Hematopoietic multipotent progenitor cell treated with erythropoietin and hydrocortisone succinate and interleukin-3 and kit ligand, for 17 days (in vitro differentiated cells): Measurements from ENCODE around the gene MS4A2.
"Not testable (repeated sequence)": the region's sequence is repeated elsewhere in the genome, so short reads cannot be mapped to it uniquely, and the experiment has no call there.

ENCODE experiments used
- DNase-seq: peaks from one replicate; pipeline ENCODE4 v3.0.0-alpha.2; 2015; ENCODE audit warnings: low spot score

Gene MS4A2

DNA sequence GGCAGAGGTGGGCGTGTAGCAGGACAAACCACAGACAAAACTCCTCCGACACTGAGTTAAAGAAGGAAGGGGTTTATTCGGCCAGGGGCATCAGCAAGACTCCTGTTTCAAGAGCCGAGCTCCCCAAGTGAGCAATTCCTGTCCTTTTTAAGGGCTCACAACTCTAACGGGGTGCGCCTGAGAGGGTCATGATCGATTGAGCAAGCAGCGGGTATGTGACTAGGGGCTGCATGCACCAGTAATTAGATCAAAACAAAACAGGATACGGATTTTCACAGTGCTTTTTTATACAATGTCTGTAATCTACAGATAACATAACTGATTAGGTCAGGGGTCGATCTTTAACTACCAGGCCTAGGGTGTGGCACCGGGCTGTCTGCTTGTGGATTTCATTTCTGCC is 12.9 kb downstream of the MS4A2 start:
- DNase-seq: not testable (repeated sequence)

DNA sequence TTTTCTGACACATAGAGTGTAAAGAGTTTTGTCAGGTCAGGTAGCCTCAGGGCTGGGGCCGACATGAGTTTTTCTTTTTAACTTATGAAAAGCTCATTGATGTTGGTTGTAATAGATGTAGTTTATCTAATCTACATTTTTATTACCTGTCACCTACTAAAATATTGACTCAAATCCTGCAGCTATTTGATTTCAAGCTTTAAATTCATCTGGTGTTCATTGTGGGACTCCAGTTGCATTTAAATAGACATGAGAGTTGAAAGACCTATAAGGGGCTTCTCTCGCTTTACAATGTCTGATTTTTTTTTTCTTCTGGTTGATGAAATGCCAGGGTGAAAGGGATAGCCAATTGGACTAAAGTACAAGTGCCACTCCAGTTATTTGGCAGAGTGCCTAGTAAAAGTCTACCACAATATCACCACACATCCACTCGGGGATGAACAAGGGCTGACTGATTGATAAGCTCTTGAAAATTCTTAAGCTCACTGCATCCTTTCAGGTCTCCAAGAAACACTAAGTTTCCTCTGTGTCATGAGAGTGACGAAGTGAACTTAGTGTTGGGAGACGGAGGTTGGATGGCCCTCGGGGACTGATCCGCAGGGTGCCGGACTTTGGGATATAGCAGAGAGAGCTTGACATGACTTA is 16.1 kb downstream of the MS4A2 start:
- not testable (repeated sequence) for DNase-seq

DNA sequence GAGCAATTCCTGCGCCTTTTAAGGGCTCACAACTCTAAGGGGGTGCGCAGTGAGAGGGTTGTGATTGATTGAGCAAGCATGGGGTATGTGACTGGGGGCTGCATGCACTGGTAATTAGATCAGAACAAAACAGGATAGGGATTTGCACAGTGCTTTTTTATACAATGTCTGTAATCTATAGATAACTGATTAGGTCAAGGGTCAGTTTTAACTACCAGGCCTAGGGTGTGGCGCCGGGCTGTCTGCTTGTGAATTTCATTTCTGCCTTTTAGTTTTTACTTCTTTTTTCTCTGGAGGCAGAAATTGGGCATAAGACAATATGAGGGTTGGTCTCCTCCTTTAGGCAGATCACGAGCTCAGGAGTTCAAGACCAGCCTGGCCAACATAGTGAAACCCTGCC is 20.2 kb downstream of the MS4A2 start:
- DNase-seq: not testable (repeated sequence)

DNA sequence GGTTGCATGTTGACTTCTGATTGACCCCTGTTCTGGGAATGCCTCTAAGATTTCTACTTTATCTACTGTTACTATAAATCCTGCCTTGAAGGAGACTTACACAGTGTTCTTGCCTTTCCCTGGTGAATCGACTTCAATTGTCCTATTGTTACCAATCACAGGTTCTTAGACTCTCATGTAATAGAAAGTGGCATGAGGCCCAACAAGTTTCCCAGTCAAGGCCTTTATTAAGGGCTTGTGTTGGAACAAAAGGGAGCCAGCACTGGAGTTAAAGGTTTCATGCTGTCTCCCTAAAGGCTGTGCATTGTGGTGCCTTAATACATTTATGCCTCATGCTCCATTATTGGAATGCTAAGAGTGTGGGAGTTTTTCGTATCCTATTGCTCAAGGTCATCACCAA is 23.3 kb downstream of the MS4A2 start:
- no peak for DNase-seq

DNA sequence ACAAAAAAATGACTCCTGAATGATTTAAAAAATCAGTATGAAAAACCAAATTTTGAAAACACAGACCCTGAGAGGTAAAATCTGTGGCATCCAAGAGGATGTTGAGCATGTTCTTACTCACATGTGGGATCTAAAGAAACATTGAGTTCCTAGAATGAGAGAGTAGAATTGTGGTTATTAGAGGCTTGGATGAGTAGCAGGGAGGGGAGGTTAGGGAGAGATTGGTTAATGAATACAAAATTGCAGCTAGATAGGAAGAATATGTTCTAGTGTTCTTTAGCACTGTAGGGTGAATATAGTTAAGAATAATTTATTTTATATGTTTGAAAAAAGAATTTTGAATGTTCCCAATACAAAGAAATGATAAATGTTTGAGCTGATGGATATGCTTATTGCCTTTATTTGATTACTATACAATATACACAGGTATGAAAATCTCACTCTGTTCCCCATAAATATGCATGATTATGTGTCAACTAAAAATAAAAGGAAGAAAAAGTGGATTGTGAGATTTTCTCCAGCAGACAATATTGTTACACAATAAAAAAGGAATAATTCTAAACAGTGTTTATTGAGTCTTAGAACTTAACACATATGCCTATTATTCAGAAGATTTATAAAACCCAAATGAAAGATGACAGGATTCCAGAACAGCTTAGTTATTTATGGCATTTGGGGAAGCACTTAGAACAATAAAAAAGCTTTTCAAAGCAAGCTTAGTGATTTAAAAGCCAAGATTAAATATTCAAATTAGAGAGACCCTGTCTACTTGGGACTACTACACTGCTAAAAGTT is 28.7 kb downstream of the MS4A2 start:
- no peak for DNase-seq

DNA sequence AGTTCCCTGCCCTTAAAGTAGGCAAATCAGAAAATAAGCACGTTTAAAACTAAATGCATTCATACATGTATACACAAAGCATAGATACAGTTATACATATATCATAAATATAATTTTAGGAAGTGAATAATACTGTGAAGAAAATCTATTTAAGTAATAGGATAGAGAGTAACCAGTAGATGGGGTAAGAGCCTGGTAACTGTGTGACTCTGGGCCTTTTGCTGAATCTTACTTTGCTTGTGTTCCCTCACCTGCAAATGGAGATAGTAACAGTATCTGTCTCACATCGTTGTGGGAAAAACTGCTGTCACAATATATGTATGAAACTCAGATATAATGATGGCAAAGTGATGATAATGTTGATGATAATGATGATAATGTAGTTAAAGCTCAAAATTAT is 29.9 kb downstream of the MS4A2 start:
- no peak for DNase-seq

DNA sequence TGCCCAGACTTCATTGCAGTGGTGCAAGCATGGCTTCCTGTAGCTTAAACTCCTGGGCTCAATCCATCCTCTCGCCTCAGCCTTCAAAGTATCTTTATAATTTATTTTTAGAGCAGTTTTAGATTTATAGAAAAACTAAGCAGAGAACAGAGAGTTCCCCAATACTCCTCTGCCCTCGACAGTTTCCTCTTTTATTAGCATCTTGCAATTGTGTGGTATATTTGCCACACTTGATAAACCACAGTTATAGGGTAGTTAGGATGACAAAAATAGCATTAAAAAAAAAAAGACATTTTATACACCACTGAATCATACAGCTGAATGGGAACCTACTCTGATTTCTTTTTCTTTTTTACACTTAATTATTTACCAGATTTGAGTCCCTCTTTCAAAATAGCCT is 31.2 kb downstream of the MS4A2 start:
- no peak for DNase-seq

DNA sequence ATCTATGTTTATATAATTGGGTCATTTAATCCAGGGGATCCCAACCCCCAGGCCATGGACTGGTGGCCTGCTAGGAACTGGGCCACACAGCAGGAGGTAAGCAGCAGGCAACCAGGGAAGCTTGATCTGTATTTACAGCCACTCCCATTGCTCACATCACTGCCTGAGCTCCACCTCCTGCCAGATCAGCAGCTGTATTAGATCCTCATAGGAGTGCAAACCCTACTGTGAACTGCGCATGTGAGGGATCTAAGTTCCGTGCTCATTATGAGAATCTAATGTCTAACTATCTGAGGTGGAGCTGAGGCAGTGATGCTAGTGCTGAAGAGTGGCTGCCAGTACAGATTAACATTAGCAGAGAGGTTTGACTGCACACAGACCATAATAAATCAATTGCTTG is 32.8 kb downstream of the MS4A2 start:
- no peak for DNase-seq

DNA sequence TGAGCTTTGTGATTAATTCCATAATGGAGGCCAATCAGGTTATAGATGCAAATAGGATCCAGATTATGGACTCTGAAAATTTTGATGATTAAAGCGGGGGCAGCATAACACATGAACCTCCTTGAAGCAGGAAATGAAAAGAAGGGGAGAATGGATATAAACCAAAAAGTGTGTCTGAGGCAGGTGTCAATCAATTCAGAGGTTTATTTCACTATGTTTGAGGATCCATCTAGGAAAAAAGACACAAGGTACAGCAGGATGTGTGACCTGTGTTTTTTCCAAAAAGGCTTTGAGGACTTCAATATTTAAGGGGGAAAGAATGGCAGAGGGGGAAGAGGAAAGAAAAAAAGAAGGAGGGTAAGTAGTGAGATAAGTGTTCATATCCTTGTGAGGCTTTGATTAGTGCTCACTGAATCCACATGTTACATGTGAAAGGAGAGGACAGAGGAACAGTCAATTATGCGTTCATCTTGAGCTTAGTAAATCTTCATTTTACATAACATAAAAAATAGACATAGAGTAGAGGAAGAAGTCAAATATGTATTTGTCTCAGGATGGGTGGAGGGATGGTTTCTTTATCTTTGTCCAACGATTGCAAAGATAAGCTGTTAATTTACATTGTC is 34.1 kb downstream of the MS4A2 start:
- DNase-seq: no peak

DNA sequence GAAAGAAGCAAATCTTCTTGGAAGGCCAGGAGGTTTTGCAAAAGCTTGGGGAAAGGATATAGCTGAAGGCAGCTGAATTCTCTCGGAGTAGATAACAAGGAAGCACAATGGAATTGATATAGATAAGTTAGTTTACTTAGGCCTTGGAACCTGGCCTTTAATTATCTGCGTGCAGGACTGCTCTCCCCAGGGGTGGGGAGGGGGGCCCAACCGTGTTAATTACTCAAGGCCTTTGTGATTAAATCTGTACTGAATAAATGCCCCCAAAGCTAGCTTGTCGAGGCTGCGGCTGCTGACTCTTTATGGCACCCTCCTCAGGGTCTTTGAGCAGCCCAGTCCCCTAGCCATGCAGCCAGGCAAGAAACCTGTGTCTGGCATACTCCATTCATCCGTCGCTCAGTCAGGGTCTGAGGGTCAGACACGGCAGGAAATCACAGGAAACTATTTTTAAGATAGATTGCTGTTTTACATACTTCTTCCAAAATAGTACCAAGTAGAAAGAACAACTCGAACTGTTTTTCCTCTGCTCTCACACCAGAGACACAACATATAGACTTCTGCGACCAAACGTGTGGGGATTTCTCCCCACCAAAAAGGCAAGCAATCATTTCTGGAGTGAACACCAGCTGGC is 36.5 kb downstream of the MS4A2 start:
- no peak for DNase-seq

DNA sequence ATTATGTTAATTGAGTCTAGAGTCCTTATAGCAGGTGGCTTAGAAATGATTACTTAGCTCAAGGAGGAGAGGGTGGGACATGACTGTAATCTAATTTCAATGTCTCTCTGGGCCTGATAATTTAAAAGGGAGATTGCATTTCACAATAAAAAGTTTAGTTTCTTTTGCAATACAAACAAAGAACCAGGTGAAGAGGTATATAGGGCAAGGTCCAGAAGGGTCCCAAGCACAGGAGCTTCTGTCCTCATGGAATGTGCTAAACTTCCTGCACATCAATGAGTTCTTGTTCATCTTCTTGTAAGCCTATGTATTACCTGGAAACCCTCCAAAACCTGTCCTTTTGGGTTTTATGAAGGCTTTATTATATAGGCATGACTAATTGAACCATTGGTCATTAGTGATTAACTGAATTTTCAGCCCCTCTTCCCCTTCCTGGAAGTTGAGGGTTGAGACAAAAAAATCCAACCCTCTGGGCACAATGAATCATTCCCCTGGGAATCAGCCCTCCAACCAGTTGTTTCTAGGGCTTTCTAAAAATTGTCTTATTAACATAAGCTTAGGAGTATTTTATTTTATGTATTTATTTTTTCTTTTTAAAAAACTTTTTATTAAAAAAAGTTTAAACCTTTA is 37.6 kb downstream of the MS4A2 start:
- DNase-seq: no peak

DNA sequence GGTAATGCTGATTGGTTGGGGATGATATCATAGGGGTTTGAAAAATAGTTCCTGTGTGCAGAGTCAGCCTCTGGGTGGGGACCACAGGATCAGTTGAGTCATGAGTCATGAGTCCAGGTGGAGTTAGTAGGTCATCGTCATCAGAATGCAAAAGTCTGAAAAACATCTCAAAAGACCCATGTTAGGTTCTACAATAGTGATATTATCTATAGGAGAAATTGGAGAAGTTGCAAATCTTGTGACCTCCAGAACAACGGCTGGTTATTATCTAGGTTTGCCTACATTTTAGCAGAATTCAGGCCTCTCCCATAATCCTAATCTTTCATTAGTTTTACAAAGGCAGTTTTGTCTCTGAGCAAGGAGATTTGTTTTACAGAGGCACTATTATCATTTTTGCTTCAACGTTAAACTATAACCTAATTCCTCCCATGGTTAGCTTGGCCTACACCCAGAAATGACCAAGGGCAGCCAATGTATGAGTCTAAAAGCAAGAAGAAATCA is 38.9 kb downstream of the MS4A2 start:
- no peak for DNase-seq

DNA sequence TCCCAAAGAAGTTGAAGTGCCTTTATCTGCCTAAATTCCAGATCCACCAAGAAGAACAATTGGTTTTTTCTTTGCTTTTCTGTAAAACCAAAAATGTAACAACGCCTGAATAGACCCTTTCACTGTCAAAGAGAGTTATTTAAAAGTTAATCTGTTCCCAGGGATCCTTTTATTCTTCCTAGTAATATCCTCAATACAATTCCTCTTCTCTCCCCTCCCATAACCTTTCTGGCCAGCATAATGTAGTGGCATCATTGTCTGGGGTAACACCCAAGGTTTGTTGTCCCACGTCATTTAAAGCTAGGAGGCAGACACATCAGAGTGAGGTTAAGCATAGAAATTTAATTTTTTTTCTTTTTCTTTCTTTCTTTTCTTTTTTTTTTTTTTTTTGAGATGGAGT is 39.9 kb downstream of the MS4A2 start:
- no peak for DNase-seq

DNA sequence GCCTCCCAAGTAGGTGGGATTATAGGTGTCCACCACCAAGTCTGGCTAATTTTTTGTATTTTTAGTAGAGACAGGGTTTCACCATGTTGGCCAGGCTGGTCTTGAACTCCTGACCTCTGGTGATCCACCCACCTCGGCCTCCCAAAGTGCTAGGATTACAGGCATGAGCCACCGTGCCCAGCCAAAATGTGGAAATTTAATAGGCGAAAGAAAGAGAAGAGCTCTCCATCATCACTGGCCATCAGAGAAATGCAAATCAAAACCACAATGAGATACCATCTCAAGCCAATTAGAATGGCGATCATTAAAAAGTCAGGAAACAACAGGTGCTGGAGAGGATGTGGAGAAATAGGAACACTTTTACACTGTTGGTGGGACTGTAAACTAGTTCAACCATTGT is 40.4 kb downstream of the MS4A2 start:
- not testable (repeated sequence) for DNase-seq

DNA sequence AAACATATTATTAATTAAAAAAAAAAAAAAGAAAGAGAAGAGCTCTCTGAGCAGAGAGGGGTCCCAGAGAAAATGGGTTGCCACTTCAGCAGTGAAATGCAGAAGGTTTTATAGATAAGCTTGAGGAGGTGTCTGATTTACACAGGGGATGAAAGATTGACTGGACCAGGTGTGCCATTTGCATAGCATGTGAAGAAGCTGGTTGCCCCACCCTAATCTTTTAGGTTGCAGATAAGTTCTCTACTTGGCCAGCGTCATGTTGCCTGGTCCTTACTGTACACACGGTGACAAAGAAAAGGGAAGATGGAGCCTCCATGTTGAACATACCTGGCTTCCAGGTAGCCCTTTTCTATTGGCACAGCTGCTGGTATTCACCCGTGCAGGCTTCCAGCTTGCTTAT is 41.4 kb downstream of the MS4A2 start:
- no peak for DNase-seq

DNA sequence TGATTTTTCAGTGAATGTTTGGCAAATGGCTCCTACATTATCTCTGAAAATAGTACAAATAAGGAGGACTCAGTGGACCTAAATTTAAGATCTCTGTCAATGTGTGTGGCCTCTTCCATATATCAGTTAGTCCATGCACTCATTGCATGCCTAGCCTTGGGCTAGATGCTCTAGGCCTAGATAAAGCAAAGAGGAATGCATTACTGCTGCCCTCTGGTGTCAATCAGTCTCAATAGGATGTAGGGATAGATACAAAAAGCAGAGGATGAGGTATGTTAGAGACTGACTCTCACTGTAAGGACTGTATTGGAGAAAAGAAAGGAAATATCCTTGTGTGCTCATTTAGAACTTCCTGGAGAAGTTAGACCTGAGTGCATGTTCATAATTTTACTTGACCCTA is 42.0 kb downstream of the MS4A2 start:
- no peak for DNase-seq

DNA sequence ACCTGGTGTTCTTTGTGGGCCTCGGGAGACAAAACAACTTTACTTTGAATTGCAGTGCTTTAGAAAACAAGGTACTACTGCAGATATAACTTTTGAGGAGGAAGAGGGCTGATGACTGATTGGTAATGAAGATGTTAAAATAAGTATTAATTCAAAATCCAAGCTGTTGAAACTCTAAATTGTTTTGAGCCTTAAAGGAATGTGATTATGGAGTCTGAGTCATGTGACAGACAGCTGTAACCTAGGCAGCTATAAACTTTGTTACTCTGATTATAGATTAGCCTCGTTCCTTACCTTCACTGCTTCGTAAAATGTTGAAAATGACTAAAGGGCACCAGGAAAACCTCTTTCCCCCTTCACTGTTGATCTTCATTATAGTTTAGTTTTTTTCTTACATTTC is 43.4 kb downstream of the MS4A2 start:
- no peak for DNase-seq

DNA sequence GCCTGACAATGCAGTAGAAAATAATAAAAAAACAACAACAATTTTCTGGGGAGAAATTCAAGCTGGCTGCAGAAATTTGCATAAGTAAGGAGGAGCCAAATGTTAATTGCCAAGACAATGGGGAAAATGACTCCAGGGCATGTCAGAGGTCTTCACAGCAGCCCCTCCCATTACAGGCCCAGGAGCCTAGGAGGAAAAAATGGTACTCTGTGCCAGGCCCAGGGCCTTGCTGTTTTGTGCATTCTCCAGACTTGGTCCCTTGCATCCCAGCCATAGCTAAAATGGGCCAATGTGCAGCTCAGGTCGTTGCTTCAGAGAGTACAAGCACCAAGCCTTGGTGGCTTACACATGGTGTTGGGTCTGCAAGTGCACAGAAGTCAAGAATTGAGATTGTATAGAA is 45.5 kb downstream of the MS4A2 start:
- no peak for DNase-seq

DNA sequence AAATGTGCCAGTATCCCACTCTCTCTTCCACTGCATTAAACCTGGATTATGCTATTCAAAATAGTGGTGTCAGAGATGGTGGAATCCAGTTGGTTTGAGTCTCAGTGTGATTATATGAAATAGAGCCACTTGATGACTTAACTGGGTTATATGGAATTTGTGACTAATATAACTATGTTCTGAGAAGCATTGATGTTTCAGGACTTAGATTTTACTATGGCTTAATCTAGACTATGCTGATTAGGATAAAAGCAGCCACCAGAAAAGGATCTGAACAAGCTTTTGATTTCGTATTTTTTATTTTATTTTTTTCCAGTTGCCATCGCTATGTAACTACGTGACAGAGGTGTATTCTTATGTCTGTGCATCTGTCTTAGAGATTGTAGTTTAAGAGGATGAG is 55.3 kb downstream of the MS4A2 start:
- no peak for DNase-seq

DNA sequence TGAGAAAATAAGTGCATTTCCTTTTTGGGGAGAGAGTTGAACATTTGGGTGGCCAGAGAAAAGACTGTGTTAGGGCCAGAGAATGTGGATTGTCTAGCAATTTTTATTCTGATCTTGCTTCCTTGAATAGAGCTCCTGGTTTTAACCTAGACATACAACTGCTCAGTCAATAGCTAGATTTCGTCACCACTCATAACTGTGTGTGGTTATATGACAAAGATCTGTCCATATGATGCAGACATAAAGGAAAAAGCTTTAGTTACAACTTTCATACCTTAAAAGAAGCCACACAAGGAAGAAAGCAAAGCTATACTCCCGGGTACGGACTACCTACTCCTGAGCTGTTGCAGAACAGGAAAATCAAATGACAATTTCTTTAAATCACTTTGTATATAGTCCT is 57.2 kb downstream of the MS4A2 start:
- DNase-seq: no peak
